ENCODE measurements around the gene MYZAP. TPM values are rescaled to one million over a fixed set of nuclear protein-coding genes. Genes with fewer than 3 reads are reported as not detected.

Gene MYZAP
- total and polyA plus RNA-seq, 7 donors = 7.2 to 55.6 (median 39.1) TPM

- Histone ChIP-seq H3K4me1 (peaks cover 0 to 41% (median 33%) of the 10 kb centered on the region in 4 donors), H3K36me3 (no peaks in the 10 kb centered on the region), H3K27ac (peak overlapping the region; percentile 45 to 91 (median 80)), H3K27me3 (no peaks in the 10 kb centered on the region), H3K9me3 (no peaks in the 10 kb centered on the region), H3K4me3 (peak overlapping the region; percentile 46 to 75 (median 62))
- TF ChIP-seq, protein P1, sequence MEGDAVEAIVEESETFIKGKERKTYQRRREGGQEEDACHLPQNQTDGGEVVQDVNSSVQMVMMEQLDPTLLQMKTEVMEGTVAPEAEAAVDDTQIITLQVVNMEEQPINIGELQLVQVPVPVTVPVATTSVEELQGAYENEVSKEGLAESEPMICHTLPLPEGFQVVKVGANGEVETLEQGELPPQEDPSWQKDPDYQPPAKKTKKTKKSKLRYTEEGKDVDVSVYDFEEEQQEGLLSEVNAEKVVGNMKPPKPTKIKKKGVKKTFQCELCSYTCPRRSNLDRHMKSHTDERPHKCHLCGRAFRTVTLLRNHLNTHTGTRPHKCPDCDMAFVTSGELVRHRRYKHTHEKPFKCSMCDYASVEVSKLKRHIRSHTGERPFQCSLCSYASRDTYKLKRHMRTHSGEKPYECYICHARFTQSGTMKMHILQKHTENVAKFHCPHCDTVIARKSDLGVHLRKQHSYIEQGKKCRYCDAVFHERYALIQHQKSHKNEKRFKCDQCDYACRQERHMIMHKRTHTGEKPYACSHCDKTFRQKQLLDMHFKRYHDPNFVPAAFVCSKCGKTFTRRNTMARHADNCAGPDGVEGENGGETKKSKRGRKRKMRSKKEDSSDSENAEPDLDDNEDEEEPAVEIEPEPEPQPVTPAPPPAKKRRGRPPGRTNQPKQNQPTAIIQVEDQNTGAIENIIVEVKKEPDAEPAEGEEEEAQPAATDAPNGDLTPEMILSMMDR (IDR thresholded peaks at IDR 0.05) = no peak
- TF ChIP-seq POLR2A (IDR thresholded peaks at IDR 0.05) (no peak), EP300 (IDR thresholded peaks at IDR 0.05) (no peak)
- DNase-seq = no peak
- 16 to 23% methylated on average over 18 of the region's 18 CpGs for WGBS, 2 donors
- intact Hi-C loops (cut with DNase I) = no loop called here
Observed at GRCh38 chr15:57591237-57591821, 375 bp upstream of the MYZAP start.

DNA sequence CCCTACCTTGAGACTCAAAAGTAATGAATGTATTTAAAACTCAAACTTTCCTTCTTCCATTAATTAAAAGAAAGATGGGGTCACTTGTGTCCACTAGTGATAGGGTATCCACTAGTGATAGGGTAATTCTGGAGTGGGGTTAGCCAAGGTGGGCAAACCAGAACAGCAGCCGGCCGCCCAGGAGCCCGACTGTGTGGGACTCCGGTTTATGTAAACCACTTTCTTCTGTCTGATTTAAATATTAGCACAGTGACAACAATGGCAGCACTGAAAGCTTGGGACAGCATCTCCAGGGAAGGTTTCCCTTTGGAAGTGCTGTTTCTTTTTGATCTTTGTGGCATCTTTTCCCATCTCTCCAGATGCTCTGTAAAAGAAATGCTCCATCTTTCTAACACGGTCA is 722 bp downstream of the MYZAP start:
- intact Hi-C loops (cut with DNase I) = no loop called here
- peaks cover 0 to 52% (median 43%) of the 10 kb centered on the region in 4 donors for H3K4me1 ChIP-seq
- no peak for DNase-seq
- peak overlapping the region; percentile 45 to 91 (median 80) for H3K27ac ChIP-seq
- H3K27me3 ChIP-seq = no peaks in the 10 kb centered on the region
- no peaks in the 10 kb centered on the region for H3K9me3 ChIP-seq
- TF ChIP-seq, protein P1 (IDR thresholded peaks at IDR 0.05) = no peak
- no peak for TF ChIP-seq EP300 (IDR thresholded peaks at IDR 0.05)
- TF ChIP-seq POLR2AphosphoS5 (IDR thresholded peaks at IDR 0.05) = no peak
- TF ChIP-seq POLR2A (IDR thresholded peaks at IDR 0.05) = no peak
- WGBS, 2 donors = 84 to 88% methylated on average over 5 of the region's 5 CpGs
- H3K4me3 ChIP-seq = peak overlapping the region; percentile 46 to 75 (median 62)
- H3K36me3 ChIP-seq = no peaks in the 10 kb centered on the region

- no peaks in the 10 kb centered on the region for H3K27me3 ChIP-seq
- peak overlapping the region in 3 of 4 donors; percentile 60 to 75 (median 64) for H3K4me3 ChIP-seq
- peaks cover 0 to 57% (median 48%) of the 10 kb centered on the region in 4 donors for H3K4me1 ChIP-seq
- H3K9me3 ChIP-seq = no peaks in the 10 kb centered on the region
- no peak for DNase-seq
- TF ChIP-seq POLR2A (IDR thresholded peaks at IDR 0.05) (no peak), POLR2AphosphoS5 (IDR thresholded peaks at IDR 0.05) (no peak), EP300 (IDR thresholded peaks at IDR 0.05) (no peak)
- TF ChIP-seq, protein P1 (IDR thresholded peaks at IDR 0.05) = no peak
- WGBS, 2 donors = 86 to 92% methylated on average over 5 of the region's 5 CpGs
- peak overlapping the region in 3 of 4 donors; percentile 76 to 91 (median 85) for H3K27ac ChIP-seq
- intact Hi-C loops (cut with DNase I) = no loop called here
- H3K36me3 ChIP-seq = no peaks in the 10 kb centered on the region
Observed at GRCh38 chr15:57592836-57593420, 1.2 kb downstream of the MYZAP start.

- no peaks in the 10 kb centered on the region for H3K9me3 ChIP-seq
- DNase-seq = no peak
- peak overlapping the region; percentile 68 to 91 (median 82) for H3K27ac ChIP-seq
- intact Hi-C loops (cut with DNase I) = no loop called here
- TF ChIP-seq, protein P1 (IDR thresholded peaks at IDR 0.05) = no peak
- TF ChIP-seq EP300 (IDR thresholded peaks at IDR 0.05) (no peak), POLR2AphosphoS5 (IDR thresholded peaks at IDR 0.05) (no peak), POLR2A (IDR thresholded peaks at IDR 0.05) (no peak)
- H3K4me3 ChIP-seq = no peak overlapping the region
- 90 to 93% methylated on average over 6 of the region's 6 CpGs for WGBS, 2 donors
- no peaks in the 10 kb centered on the region for H3K27me3 ChIP-seq
- H3K4me1 ChIP-seq = peaks cover 0 to 70% (median 63%) of the 10 kb centered on the region in 4 donors
- no peaks in the 10 kb centered on the region for H3K36me3 ChIP-seq
Observed at GRCh38 chr15:57594479-57594878, 2.8 kb downstream of the MYZAP start.

All from sigmoid colon (tissue), 7 donors.